Measurements from ENCODE around the gene EVC2.

The EVC2 gene

GRCh38 chr4:5618051-5618960 is 90.1 kb downstream of the EVC2 start:
- no peaks in the 10 kb centered on the region for H3K79me2 ChIP-seq (ENCODE audit: low read length)
- no peak for TF ChIP-seq CTCF (IDR thresholded peaks at IDR 0.05; ENCODE audit: low read depth, low read length)
- TF ChIP-seq EZH2phosphoT487 (IDR thresholded peaks at IDR 0.05; ENCODE audit: low read depth), result no peak
- H3K4me2 ChIP-seq (ENCODE audit: low read length), result no peak overlapping the region
- H3K9ac ChIP-seq (ENCODE audit: low read length), result no peak overlapping the region
- no peaks in the 10 kb centered on the region for H3K27me3 ChIP-seq (ENCODE audit: low read depth, low read length)
- H3K4me1 ChIP-seq (ENCODE audit: low read length), result no peaks in the 10 kb centered on the region
- H3K9me3 ChIP-seq (ENCODE audit: insufficient read depth, low read length), result no peaks in the 10 kb centered on the region
- H4K20me1 ChIP-seq (ENCODE audit: insufficient read depth, low read length), result no peaks in the 10 kb centered on the region
- no peak overlapping the region for H3K4me3 ChIP-seq (ENCODE audit: low read length)
- H2AFZ ChIP-seq (ENCODE audit: low read depth, low read length), result no peak overlapping the region
- no peak overlapping the region for H3K27ac ChIP-seq (ENCODE audit: low read length)
- peaks cover 21% of the 10 kb centered on the region for H3K36me3 ChIP-seq (replicated peaks; ENCODE audit: low read depth, low read length)

- Histone ChIP-seq H3K4me2 (ENCODE audit: low read length) (no peak overlapping the region), H3K27me3 (ENCODE audit: low read depth, low read length) (no peaks in the 10 kb centered on the region), H3K9me3 (ENCODE audit: insufficient read depth, low read length) (no peaks in the 10 kb centered on the region), H3K36me3 (replicated peaks; ENCODE audit: low read depth, low read length) (peaks cover 16% of the 10 kb centered on the region), H2AFZ (ENCODE audit: low read depth, low read length) (no peak overlapping the region), H3K4me1 (ENCODE audit: low read length) (no peaks in the 10 kb centered on the region), H4K20me1 (ENCODE audit: insufficient read depth, low read length) (no peaks in the 10 kb centered on the region), H3K79me2 (ENCODE audit: low read length) (no peaks in the 10 kb centered on the region), H3K4me3 (ENCODE audit: low read length) (no peak overlapping the region), H3K9ac (ENCODE audit: low read length) (no peak overlapping the region), H3K27ac (ENCODE audit: low read length) (no peak overlapping the region)
- TF ChIP-seq CTCF (IDR thresholded peaks at IDR 0.05; ENCODE audit: low read depth, low read length), result no peak
Measured at GRCh38 chr4:5616331-5616950, 91.9 kb downstream of the EVC2 start.

GRCh38 chr4:5615496-5616075 is 92.8 kb downstream of the EVC2 start:
- Histone ChIP-seq H3K27ac (ENCODE audit: low read length) (no peak overlapping the region), H3K9ac (ENCODE audit: low read length) (no peak overlapping the region), H3K79me2 (ENCODE audit: low read length) (no peaks in the 10 kb centered on the region), H3K4me2 (ENCODE audit: low read length) (no peak overlapping the region), H2AFZ (ENCODE audit: low read depth, low read length) (no peak overlapping the region), H3K27me3 (ENCODE audit: low read depth, low read length) (no peaks in the 10 kb centered on the region), H3K9me3 (ENCODE audit: insufficient read depth, low read length) (no peaks in the 10 kb centered on the region), H4K20me1 (ENCODE audit: insufficient read depth, low read length) (no peaks in the 10 kb centered on the region), H3K36me3 (replicated peaks; ENCODE audit: low read depth, low read length) (peaks cover 13% of the 10 kb centered on the region), H3K4me1 (ENCODE audit: low read length) (no peaks in the 10 kb centered on the region), H3K4me3 (ENCODE audit: low read length) (no peak overlapping the region)
- TF ChIP-seq CTCF (IDR thresholded peaks at IDR 0.05; ENCODE audit: low read depth, low read length) (no peak), EZH2phosphoT487 (IDR thresholded peaks at IDR 0.05; ENCODE audit: low read depth) (no peak)

- H3K4me2 ChIP-seq (ENCODE audit: low read length), result no peak overlapping the region
Measured at GRCh38 chr4:5611750-5612149, 96.6 kb downstream of the EVC2 start.

More at GRCh38 chr4:5611750-5612149, 96.6 kb downstream of the EVC2 start:
- Histone ChIP-seq H3K9me3 (ENCODE audit: insufficient read depth, low read length) (no peaks in the 10 kb centered on the region), H2AFZ (ENCODE audit: low read depth, low read length) (no peak overlapping the region), H4K20me1 (ENCODE audit: insufficient read depth, low read length) (no peaks in the 10 kb centered on the region), H3K79me2 (ENCODE audit: low read length) (no peaks in the 10 kb centered on the region), H3K4me3 (ENCODE audit: low read length) (no peak overlapping the region), H3K36me3 (replicated peaks; ENCODE audit: low read depth, low read length) (peaks cover 2% of the 10 kb centered on the region), H3K27me3 (ENCODE audit: low read depth, low read length) (no peaks in the 10 kb centered on the region), H3K27ac (ENCODE audit: low read length) (no peak overlapping the region), H3K9ac (ENCODE audit: low read length) (no peak overlapping the region), H3K4me1 (ENCODE audit: low read length) (no peaks in the 10 kb centered on the region)
- no peak for TF ChIP-seq EZH2phosphoT487 (IDR thresholded peaks at IDR 0.05; ENCODE audit: low read depth)
- TF ChIP-seq CTCF (IDR thresholded peaks at IDR 0.05; ENCODE audit: low read depth, low read length), result no peak

Data from OCI-LY3 (cell line).